ENCODE measurements around the gene FAM81A.
"Not testable (repeated sequence)": the region's sequence is repeated elsewhere in the genome, so short reads cannot be mapped to it uniquely, and the experiment has no call there.

Gene FAM81A

GRCh38 chr15:59523702-59524101 is 85.7 kb downstream of the FAM81A start:
- H3K9ac ChIP-seq (ENCODE audit: low read length), result peak overlapping the region; percentile 65; the same call in 1 of the 2 replicates
- peaks cover 59% of the 10 kb centered on the region for H3K4me1 ChIP-seq (ENCODE audit: low read length)
- H3K27ac ChIP-seq (ENCODE audit: low read length), result peak overlapping the region; percentile 87
- H3K36me3 ChIP-seq (replicated peaks; ENCODE audit: low read depth, low read length), result no peaks in the 10 kb centered on the region
- TF ChIP-seq EZH2phosphoT487 (IDR thresholded peaks at IDR 0.05; ENCODE audit: low read depth) (no peak), CTCF (IDR thresholded peaks at IDR 0.05; ENCODE audit: low read depth, low read length) (no peak)
- no peaks in the 10 kb centered on the region for H3K27me3 ChIP-seq (ENCODE audit: low read depth, low read length)
- H2AFZ ChIP-seq (ENCODE audit: low read depth, low read length), result peak overlapping the region; percentile 81; the same call in 1 of the 2 replicates
- H4K20me1 ChIP-seq (ENCODE audit: insufficient read depth, low read length), result no peaks in the 10 kb centered on the region
- H3K4me2 ChIP-seq (ENCODE audit: low read length), result peak overlapping the region; percentile 65
- no peaks in the 10 kb centered on the region for H3K9me3 ChIP-seq (ENCODE audit: insufficient read depth, low read length)
- H3K4me3 ChIP-seq (ENCODE audit: low read length), result no peak overlapping the region
- no peaks in the 10 kb centered on the region for H3K79me2 ChIP-seq (ENCODE audit: low read length)

GRCh38 chr15:59524331-59524731 is 86.3 kb downstream of the FAM81A start:
- peaks cover 60% of the 10 kb centered on the region for H3K4me1 ChIP-seq (ENCODE audit: low read length)
- H2AFZ ChIP-seq (ENCODE audit: low read depth, low read length), result peak overlapping the region; percentile 81
- peak overlapping the region; percentile 16; the same call in 1 of the 2 replicates for H3K9ac ChIP-seq (ENCODE audit: low read length)
- H3K27ac ChIP-seq (ENCODE audit: low read length), result peak overlapping the region; percentile 87
- H3K79me2 ChIP-seq (ENCODE audit: low read length), result no peaks in the 10 kb centered on the region
- peak overlapping the region; percentile 65 for H3K4me2 ChIP-seq (ENCODE audit: low read length)
- no peaks in the 10 kb centered on the region for H3K36me3 ChIP-seq (replicated peaks; ENCODE audit: low read depth, low read length)
- no peak overlapping the region for H3K4me3 ChIP-seq (ENCODE audit: low read length)
- no peaks in the 10 kb centered on the region for H3K27me3 ChIP-seq (ENCODE audit: low read depth, low read length)
- TF ChIP-seq CTCF (IDR thresholded peaks at IDR 0.05; ENCODE audit: low read depth, low read length) (no peak), EZH2phosphoT487 (IDR thresholded peaks at IDR 0.05; ENCODE audit: low read depth) (no peak)
- no peaks in the 10 kb centered on the region for H4K20me1 ChIP-seq (ENCODE audit: insufficient read depth, low read length)
- no peaks in the 10 kb centered on the region for H3K9me3 ChIP-seq (ENCODE audit: insufficient read depth, low read length)

- H3K9ac ChIP-seq (ENCODE audit: low read length); H3K4me3 ChIP-seq (ENCODE audit: low read length); H3K9me3 ChIP-seq (ENCODE audit: insufficient read depth, low read length); H3K27me3 ChIP-seq (ENCODE audit: low read depth, low read length); H3K4me2 ChIP-seq (ENCODE audit: low read length); H3K79me2 ChIP-seq (ENCODE audit: low read length); H4K20me1 ChIP-seq (ENCODE audit: insufficient read depth, low read length); H2AFZ ChIP-seq (ENCODE audit: low read depth, low read length); H3K27ac ChIP-seq (ENCODE audit: low read length); H3K36me3 ChIP-seq (replicated peaks; ENCODE audit: low read depth, low read length): not testable (repeated sequence)
- peaks cover 51% of the 10 kb centered on the region for H3K4me1 ChIP-seq (ENCODE audit: low read length)
Measured at GRCh38 chr15:59526466-59526865, 88.5 kb downstream of the FAM81A start.

GRCh38 chr15:59528429-59528828 is 90.4 kb downstream of the FAM81A start:
- H3K9ac ChIP-seq (ENCODE audit: low read length), result no peak overlapping the region
- H3K79me2 ChIP-seq (ENCODE audit: low read length), result no peaks in the 10 kb centered on the region
- peak overlapping the region; percentile 51; the same call in 1 of the 2 replicates for H3K4me2 ChIP-seq (ENCODE audit: low read length)
- H3K27ac ChIP-seq (ENCODE audit: low read length), result no peak overlapping the region
- H3K36me3 ChIP-seq (replicated peaks; ENCODE audit: low read depth, low read length), result no peaks in the 10 kb centered on the region
- no peaks in the 10 kb centered on the region for H3K27me3 ChIP-seq (ENCODE audit: low read depth, low read length)
- H2AFZ ChIP-seq (ENCODE audit: low read depth, low read length), result no peak overlapping the region
- TF ChIP-seq EZH2phosphoT487 (IDR thresholded peaks at IDR 0.05; ENCODE audit: low read depth) (no peak), CTCF (IDR thresholded peaks at IDR 0.05; ENCODE audit: low read depth, low read length) (no peak)
- H4K20me1 ChIP-seq (ENCODE audit: insufficient read depth, low read length), result no peaks in the 10 kb centered on the region
- peaks cover 50% of the 10 kb centered on the region for H3K4me1 ChIP-seq (ENCODE audit: low read length)
- no peaks in the 10 kb centered on the region for H3K9me3 ChIP-seq (ENCODE audit: insufficient read depth, low read length)
- H3K4me3 ChIP-seq (ENCODE audit: low read length), result no peak overlapping the region

Measured in OCI-LY3 (cell line).